HG03097 (cell line): ENCODE measurements around the gene SLC25A43.
A peak's percentile ranks its signal among the peaks of the same experiment; 100 is the strongest.
"Not testable (repeated sequence)": the region's sequence is repeated elsewhere in the genome, so short reads cannot be mapped to it uniquely, and the experiment has no call there.

Experiments
- ATAC-seq: cut with Tn5 transposase; IDR thresholded peaks from one replicate; pipeline ENCODE4 v1.9.1; 2021; ENCODE audit not compliant: unreplicated experiment, low FRiP score

SLC25A43 gene

DNA sequence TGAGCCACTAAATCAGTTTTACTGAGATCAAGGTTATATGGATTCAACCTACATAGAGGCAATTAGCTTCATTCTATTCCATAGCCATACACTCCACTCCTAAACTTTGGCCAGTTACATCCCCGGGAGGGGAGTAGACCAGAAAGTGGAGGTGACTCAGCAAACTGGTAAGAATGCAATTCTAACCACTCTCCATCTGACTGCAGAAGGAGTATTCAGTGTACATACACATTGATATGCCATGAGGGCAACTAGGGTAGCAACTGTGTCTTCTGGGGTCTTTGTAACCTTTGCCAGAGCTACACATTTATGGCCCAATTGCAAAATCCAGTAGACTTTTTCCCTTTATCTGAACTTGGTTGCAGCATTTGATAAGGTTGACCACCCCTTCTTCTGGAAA is 7.6 kb downstream of the SLC25A43 start:
- no peak for ATAC-seq

DNA sequence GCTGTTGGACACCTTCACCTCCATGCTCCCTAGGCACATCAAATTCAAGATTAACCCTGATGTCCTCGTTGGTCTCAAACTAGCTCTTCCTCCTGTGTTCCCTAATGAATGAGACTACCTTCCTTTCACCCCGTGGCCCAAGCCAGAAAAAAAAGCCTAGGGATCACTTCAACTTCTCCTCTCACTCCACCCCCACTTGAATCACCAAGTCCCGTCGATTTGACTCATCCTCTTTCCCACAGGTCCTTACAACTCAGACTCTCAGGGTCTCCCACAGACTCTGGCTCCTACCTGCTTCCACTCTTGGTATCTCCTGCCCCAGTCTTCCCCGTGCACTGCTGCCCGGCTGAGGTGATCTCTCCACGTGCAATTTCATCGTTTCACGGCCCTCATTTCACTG is 8.5 kb downstream of the SLC25A43 start:
- no peak for ATAC-seq

DNA sequence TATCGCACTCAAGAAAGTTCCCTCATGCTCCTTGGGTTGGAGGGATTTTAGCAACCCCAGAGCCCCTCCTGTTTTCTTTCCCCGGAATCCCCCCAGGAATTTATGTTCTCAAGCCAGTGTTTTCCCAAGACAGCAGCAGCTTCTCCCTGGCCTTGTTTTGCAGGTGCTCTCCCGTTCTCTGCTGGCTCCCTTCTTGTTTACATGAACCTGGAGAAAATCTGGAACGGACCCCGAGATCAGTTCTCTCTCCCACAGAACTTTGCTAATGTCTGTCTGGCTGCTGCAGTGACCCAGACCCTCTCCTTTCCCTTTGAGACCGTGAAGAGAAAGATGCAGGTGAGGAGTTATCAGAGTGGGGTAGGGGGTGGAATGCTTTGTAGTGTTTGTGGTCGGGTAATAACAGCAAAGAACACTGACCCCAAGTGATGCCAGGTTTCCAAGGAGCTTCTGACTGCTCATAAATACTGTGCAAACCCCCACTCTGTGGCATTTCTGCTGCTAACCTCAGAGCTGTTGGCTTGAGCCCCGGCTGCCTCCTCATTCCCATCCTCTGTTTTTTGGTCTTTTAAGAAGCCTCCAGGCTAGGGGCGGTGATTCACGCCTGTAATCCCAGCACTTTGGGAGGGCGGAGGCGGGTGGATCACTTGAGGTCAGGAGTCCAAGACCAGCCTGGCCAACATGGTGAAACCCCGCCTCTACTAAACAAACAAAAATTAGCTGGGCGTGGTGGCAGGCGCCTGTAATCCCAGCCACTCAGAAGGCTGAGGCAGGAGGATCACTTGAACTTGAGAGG is 11.1 kb downstream of the SLC25A43 start:
- no peak for ATAC-seq

DNA sequence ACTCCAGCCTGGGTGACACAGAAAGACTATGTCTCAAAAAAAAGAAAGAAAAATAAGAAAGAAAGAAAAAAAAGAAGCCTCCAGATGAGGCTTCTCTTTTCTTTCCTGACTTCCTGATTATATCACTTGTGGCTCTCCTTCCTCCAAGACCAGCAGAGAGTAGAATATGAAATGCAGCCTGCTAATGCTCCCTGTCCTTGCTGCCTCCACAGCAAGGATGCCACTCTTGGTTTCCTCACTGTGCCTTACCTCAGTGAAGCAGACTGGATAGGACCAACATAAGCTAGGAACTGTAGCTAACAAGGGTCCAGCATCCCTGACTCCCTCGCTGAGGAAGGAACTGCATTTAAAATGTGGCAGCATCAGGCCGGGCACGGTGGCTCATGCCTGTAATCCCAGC is 11.7 kb downstream of the SLC25A43 start:
- ATAC-seq: no peak

DNA sequence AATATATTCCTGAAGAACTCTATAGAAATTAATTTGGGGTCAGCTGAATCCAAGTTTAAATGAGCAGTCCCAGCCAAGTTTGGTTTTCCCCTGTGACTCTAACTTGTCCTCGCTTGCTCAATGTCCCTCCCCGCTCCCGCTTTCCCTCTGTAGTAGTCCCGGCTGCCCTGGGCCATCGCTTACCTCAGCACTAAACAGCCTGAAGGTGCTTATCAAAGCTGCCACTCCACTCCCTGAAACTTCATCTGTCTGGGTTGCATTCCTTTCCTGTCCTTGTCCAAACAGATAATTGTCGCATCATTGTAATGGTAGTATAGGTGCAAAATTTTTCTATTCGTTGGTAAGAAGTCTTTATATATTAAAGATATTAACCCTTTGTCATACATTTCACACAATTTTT is 12.8 kb downstream of the SLC25A43 start:
- ATAC-seq: no peak

DNA sequence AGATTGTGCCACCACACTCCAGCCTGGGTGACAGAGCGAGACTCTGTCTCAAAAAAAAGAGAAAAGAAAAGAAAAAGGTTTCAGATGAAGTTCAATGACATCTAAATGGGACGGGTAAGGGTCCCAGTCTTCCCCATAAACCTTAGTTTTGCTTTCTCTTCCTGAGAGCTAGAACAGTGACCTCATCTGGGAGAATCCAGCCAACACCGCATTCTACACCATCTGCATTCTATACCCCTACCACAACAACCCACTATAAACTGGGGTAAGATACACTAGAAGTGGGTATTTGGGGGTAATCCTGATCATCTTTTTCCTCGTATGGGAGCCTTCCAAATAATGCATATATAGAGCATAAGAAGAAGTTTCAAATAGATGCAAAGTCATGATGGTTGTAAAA is 18.2 kb downstream of the SLC25A43 start:
- no peak for ATAC-seq

DNA sequence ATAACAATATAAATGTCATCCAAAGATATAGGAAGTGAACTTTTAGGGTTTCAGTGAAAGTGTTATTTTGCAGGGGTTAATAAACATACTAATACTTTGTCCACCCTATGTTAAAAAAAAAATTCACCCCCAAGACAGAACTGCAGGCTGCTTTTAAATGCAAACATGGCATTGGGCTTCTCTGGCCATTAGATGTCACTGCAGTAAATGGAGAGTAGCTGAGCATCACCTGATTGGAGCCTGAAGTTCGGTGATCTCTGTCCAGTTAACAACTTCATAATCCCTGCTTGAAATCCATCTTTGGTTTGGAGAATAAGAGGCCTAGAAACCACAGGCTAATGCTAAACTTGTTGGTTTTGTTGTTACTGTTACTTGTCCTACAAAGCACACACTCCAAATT is 18.7 kb downstream of the SLC25A43 start:
- ATAC-seq: no peak

DNA sequence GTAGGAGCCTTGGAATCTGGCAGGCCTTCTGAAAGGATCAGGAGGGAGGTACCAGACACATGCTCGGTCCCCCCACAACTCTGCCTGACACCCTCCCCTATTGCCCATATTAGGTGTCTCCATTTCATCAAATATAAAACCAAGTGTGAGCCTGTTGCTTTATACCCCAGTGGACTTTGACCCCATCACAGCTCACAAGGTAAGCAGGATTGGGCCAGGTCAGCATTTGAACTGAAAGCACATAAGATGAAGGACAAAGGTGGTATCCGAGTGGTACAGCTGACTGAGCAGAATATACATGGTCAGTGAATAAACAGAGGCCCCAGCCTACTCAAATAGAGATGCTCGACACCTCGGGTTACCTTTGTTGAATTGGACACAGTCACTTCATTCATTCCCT is 20.0 kb downstream of the SLC25A43 start:
- ATAC-seq: no peak

DNA sequence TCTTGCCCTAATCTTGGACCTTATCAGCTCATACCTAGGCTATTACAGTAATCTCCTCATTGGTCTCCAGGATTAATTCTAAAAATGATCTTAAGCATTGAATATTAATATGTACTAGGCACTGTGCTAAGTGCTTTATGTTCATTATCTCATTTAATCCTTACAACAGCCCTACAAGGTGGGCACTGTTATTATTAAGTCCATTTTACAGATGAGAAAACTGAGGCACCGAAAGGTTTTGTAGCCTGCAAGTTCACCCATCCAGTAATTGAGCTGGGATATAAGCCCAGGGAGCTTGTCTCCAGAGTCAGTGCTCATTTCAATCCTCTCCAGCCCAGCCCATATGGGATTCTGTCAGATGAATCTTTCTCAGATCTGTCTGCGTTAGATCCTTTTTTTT is 20.8 kb downstream of the SLC25A43 start:
- no peak for ATAC-seq

DNA sequence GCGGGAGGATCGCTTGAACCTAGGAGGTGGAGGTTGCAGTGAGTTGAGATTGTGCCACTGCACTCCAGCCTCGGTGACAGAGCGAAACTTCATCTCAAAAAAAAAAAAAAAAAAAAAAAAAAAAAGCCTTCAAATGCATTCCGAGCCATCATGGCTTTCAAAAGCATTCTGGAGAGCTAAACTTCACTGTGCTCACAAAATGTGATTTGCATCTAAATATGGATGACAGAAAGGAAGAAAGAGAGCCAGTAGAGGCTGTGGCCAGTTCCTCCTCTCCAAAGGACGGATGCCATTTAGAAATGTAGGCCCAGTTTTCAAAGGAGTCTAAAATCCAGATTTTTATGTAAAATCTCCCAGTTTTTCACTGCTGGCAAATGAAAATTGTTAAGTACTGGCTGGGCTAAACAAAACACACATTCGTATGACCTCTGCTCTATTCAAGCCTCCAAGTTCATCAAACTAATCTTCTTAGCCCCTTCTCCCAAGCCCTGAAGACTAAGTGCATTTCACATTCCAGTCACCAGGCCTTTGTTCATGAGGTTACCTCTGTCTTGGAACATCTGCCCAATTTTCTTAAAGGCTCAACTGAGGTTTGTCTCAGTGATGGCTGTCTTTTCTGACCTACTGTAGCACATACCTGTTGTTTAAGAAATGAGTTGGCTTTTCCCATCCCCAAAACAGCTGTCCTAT is 22.0 kb downstream of the SLC25A43 start:
- no peak for ATAC-seq

DNA sequence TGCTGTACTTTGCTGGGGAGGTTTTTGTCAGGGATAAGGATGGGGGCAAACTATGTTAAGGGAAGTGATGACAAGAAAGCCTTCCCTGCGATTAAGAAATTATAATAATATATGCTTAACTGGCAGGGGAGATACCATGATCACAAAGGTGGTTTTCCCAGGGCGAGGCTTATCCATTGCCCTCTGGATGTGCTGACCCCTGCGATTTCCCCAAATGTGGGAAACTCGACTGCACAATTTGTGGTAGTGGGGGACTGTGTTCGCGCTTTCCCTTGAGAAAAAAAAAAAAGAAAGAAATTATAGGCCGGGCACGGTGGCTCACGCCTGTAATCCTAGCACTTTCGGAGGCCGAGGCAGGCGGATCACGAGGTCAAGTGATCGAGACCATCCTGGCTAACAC is 24.5 kb downstream of the SLC25A43 start:
- no peak for ATAC-seq

DNA sequence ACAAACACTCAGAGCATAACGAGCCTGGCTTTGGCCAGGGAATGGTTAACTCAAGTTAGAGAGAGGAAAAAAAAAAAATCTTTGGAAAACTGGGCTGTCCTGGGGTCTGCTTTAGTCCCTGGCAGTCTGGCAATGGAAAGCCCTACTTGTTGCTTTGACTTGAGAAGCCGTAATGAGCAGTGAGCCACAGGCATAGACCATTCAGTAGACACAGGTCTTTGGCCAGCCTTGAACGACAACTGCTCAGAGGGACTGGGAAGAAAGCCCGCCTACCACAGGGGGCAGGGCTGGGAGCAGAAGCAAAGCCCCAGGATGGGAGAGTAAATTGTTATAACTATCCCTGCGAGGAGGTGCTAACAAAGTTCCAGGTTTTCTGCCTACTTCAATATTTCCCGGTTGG is 25.9 kb downstream of the SLC25A43 start:
- ATAC-seq: no peak

DNA sequence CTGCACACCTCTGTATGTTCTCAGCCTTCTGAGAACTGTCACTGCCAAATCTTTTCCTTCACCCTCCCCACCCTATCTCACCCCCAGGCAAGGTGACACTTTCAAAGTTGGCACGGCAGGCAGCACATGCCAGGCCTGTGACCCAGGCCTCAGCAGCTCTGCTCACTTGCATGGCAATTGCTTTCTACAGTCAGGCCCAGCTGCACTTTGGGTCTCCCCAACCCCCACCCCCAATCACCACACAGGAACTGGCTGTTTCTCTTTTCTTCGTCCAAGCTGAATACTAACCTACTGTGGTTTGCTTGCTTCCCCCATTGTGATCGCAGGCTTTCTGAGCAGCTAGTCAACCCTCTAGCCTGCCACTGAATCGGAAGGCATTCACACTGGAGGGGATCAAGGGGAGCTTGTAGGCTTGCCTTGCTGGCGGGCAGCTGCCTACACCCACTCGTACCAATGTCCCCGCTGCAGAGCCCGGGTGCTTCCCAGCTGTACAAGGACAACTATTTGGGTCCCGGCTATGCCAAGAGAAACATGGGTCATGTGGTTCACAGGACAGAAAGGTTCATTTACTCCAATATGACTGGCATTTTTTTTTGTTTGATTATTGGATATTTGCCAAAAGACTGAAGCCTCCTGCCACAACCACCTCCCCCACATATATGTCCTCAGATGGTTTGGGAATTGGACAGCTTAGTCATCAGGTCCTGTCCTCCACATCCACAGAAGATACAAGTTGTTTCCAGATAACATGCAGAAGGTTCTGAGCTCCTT is 28.1 kb downstream of the SLC25A43 start:
- peak; percentile 75 for ATAC-seq

DNA sequence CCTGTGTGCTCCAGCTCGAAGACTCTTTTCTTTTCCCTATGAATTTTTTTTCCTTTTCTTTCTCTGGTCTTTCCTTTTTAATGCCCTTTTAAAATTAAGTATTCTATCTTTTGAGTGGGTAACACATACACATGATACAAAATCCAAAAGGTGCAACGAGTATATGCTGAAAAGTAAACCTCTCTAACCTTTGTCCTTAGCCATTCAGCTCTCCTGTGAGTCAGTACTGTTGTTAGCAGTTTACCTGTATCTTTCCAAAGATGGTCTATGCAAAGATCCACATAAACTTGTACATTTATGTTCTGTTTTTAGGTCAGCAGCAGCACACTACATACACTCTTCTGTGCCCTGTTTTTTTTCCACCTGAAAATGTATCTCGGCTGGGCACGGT is 28.7 kb downstream of the SLC25A43 start:
- no peak for ATAC-seq

DNA sequence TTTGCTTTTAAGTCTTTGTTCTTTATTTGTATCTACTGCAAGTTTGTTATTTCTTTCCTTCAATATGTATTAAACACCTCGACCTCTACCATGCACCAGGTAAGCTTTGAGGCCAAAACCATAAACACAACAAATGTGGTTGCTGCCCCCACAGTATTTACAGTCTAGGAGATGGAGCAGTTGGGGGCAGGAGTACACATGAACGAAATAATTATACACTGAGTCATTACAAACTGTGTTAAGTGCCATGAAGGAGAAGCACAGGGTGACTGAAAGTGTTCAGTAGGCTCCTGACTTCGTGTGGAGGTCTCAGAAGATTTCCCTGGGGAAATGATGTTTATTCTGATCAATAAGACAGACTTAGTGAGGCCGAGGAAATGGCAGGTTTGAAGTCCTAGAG is 30.3 kb downstream of the SLC25A43 start:
- ATAC-seq: no peak

DNA sequence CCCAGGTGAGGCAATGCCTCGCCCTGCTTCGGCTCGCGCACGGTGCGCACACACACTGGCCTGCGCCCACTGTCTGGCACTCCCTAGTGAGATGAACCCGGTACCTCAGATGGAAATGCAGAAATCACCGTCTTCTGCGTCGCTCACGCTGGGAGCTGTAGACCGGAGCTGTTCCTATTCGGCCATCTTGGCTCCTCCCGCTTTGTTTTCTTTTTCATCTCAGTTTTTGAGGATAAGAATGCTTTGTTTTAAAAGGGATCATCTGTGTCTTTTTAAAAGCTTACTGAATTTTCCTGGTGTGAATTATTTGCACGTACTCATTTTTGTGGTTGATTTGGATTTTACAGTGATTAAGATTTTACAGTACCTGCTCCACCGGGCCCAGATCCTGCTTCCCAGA is 42.2 kb downstream of the SLC25A43 start:
- not testable (repeated sequence) for ATAC-seq

DNA sequence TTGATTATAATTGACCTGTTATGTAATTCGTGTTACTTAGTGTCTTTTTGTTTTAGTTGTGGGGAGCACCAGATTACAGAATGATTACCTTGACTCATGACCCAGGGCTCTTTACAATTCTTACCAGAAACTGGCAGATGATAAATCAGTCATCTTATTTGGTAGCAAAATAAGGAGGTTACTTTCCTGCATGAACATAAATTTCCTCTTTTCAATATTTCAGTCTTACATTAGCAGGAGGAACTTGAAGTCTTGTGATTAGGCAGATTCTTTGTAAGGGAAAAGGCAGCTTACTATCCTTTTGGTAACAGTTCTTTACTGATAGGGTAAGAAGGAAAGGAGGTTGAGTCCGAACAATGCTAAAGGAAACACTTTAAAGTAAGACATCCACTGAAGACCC is 43.1 kb downstream of the SLC25A43 start:
- ATAC-seq: no peak

DNA sequence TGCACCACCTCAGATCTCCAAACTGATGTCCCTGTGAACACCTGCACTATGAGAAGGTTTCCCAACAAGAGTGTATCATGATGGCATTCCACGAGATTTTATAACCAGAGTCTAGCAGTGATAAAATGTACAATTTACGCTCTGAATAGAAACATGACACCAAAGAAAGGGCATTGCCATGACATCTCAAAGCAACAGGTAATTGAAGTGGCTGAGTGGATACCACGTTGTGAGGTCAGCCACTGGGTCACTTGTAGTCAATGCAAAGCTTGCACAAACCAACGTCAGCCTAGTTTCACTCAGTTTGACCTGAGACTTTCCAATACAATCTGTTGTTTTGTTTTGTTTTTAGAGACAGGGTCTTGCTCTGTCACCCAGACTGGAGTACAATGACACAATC is 54.1 kb downstream of the SLC25A43 start:
- no peak for ATAC-seq

DNA sequence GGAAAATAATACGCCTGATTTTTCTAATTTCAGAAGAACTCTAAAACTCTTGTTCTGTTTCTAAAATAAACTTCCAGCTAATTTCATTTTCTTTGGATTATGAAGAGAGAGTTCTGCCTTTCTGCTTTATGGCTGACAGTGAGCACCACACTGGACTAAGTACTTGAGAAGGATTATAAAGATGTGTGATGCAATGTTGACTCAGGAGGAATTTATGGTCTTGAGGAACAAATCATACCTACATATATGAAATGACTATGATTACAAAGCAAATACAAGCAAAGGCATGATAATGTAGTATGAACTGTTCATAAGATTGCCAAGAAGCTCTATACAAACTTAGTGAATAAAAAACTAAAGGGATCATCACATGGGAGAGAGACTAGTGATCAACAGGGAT is 56.1 kb downstream of the SLC25A43 start:
- ATAC-seq: no peak

DNA sequence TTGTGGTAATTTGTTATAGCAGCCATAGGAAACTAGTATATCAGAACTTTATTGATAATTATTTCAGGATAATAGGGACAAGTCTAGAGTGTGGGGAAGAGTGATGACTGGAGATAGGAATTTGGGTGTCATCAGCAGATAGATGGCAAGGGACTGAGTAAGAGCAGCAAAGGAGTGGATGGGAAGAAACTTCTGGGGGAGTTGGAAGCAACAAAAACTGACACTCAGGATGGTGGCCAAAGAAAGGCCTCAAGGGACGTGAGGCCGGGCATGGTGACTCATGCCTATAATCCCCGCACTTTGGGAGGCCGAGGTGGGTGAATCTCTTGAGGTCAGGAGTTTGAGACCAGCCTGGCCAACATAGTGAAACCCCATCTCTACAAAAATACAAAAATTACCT is 60.0 kb downstream of the SLC25A43 start:
- ATAC-seq: no peak

DNA sequence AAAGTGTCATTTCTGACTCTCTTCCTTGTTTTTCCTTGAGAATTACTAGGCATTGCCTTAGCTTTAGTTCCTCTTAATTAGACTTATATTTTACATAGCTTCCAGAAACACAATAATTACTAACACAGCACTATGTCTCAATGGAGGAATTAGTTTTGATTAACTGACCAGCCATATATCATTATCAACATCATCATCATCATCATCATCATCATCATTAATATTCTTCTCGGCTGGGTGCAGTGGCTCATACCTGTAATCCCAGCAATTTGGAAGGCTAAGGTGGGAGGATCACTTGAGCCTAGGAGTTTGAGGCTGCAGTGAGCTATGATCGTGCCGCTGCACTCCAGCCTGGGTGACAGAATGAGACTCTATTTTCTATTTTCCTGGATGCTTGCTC is 66.4 kb downstream of the SLC25A43 start:
- ATAC-seq: no peak

DNA sequence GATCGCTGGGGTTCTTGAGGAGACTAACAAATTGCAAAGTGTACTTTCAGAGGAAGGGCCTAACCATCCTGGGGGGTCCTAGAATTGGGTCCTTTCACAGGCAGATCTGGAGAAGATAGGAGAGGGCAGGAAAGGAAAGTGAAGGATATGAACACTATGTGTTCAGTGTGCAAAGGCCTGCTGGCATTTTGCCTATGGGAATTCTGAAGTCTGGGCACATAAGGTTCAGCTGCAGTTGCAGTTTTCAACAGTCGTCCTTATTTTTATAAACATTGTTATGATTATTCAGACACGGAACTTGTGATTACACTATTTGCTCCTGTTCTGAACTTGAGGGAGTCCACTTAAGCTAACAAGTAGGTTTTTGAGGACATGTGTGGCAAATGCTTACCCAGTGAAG is 67.8 kb downstream of the SLC25A43 start:
- ATAC-seq: no peak
